IMR-90 (cell line): ENCODE results near the gene CAMK2B. TPM values are rescaled to one million over a fixed set of nuclear protein-coding genes. Genes with fewer than 3 reads are reported as not detected.

Experiments
- ATAC-seq: fragments of 200-7000 bp; cut with Tn5 transposase; 2 replicates; pipeline ENCODE4 v1.9.1; 2020; ENCODE audit warnings: low read depth, mild to moderate bottlenecking, moderate library complexity
- BruUV-seq: library from RNA; stranded (reverse); fragments of 400-500 nt; replicated peaks from 2 replicates; lab custom pipeline; 2021; lab: Mats Ljungman, UMichigan
- CTCF ChIA-PET: fragments of 300-600 bp; formaldehyde crosslinking; extraction: SDS; loops from one replicate; lab custom pipeline; 2021; ENCODE audit warnings: antibody characterized with exemption; lab: Yijun Ruan, JAX
- POLR2A ChIA-PET: fragments of 300-600 bp; sonication (Branson Sonifier 250); formaldehyde crosslinking; loops from one replicate; lab custom pipeline; 2022; ENCODE audit warnings: antibody characterized with exemption; ENCODE audit not compliant: unreplicated experiment; lab: Charles Lee
- DNase-seq: peaks from one replicate; pipeline ENCODE4 v3.0.0; 2013
- H2AFZ ChIP-seq: replicated peaks from 2 replicates; pipeline ENCODE3; 2013; ENCODE audit warnings: low read length, mild to moderate bottlenecking; ENCODE audit not compliant: poor library complexity
- H2AK5ac ChIP-seq: 2 replicates; pipeline ENCODE4 v1.6.1; 2013; ENCODE audit warnings: low read depth, low read length, inconsistent platforms
- H2AK9ac ChIP-seq: replicated peaks from 2 replicates; pipeline ENCODE3; 2013; ENCODE audit warnings: mild to moderate bottlenecking, low read depth, low read length, moderate library complexity; ENCODE audit not compliant: poor library complexity
- H2BK120ac ChIP-seq: 2 replicates; pipeline ENCODE4 v1.6.1; 2013; ENCODE audit warnings: low read depth, low read length, inconsistent platforms
- H2BK15ac ChIP-seq: 3 replicates; pipeline ENCODE4 v1.6.1; 2013; ENCODE audit warnings: low read depth, low read length, inconsistent platforms
- H2BK20ac ChIP-seq: 2 replicates; pipeline ENCODE4 v1.6.1; 2013; ENCODE audit warnings: low read depth, mild to moderate bottlenecking, inconsistent platforms, low read length, moderate library complexity
- H2BK5ac ChIP-seq: 2 replicates; pipeline ENCODE4 v1.6.1; 2013; ENCODE audit warnings: mild to moderate bottlenecking, low read depth, low read length, inconsistent platforms; ENCODE audit not compliant: poor library complexity, severe bottlenecking
- H3K14ac ChIP-seq: replicated peaks from 2 replicates; pipeline ENCODE4 v1.6.1; 2013; ENCODE audit warnings: low read depth, low read length, inconsistent platforms
- H3K18ac ChIP-seq: 2 replicates; pipeline ENCODE4 v1.6.1; 2013; ENCODE audit warnings: low read depth, low read length, control low read depth
- H3K23ac ChIP-seq: 2 replicates; pipeline ENCODE4 v1.6.1; 2013; ENCODE audit warnings: low read depth, low read length, inconsistent platforms
- H3K27ac ChIP-seq: 2 replicates; pipeline ENCODE4 v1.5.1; 2013; ENCODE audit warnings: mild to moderate bottlenecking, control low read depth, low read length; ENCODE audit not compliant: insufficient read depth
- H3K27me3 ChIP-seq: 2 replicates; pipeline ENCODE4 v1.6.1; 2013; ENCODE audit warnings: low read length; ENCODE audit not compliant: control insufficient read depth, insufficient read depth
- H3K36me3 ChIP-seq: 2 replicates; pipeline ENCODE4 v1.6.1; 2013; ENCODE audit warnings: low read length, mixed read lengths; ENCODE audit not compliant: control insufficient read depth, insufficient read depth
- H3K4ac ChIP-seq: 2 replicates; pipeline ENCODE4 v1.6.1; 2013; ENCODE audit warnings: low read depth, low read length, inconsistent platforms
- H3K4me1 ChIP-seq: 2 replicates; pipeline ENCODE4 v1.6.1; 2013; ENCODE audit warnings: low read length, mixed read lengths; ENCODE audit not compliant: control insufficient read depth, insufficient read depth
- H3K4me2 ChIP-seq: 2 replicates; pipeline ENCODE4 v1.6.1; 2013; ENCODE audit warnings: low read depth, mild to moderate bottlenecking, control low read depth, low read length, moderate library complexity
- H3K4me3 ChIP-seq: 2 replicates; pipeline ENCODE4 v1.5.1; 2013; ENCODE audit warnings: low read depth, mild to moderate bottlenecking, control low read depth, low read length, moderate library complexity; ENCODE audit not compliant: insufficient read depth
- H3K56ac ChIP-seq: 2 replicates; pipeline ENCODE4 v1.6.1; 2013; ENCODE audit warnings: low read length, inconsistent platforms; ENCODE audit not compliant: insufficient read depth; ENCODE audit errors: extremely low read depth
- H3K79me1 ChIP-seq, 2 experiments: 2 replicates each; pipeline ENCODE4 v1.6.1; 2013; ENCODE audit warnings: low read length in 2 of 2, inconsistent platforms in 1 of 2, low read depth in 1 of 2
- H3K9ac ChIP-seq: 2 replicates; pipeline ENCODE4 v1.6.1; 2013; ENCODE audit warnings: low read depth, low read length, control low read depth
- H3K9me1 ChIP-seq: 2 replicates; pipeline ENCODE4 v1.6.1; 2013; ENCODE audit warnings: low read length, inconsistent platforms; ENCODE audit not compliant: insufficient read depth
- H3K9me3 ChIP-seq: 2 replicates; pipeline ENCODE4 v1.6.1; 2013; ENCODE audit warnings: low read length; ENCODE audit not compliant: control insufficient read depth, insufficient read depth
- H4K20me1 ChIP-seq: 2 replicates; pipeline ENCODE4 v1.6.1; 2013; ENCODE audit warnings: low read length, inconsistent platforms; ENCODE audit not compliant: insufficient read depth
- H4K5ac ChIP-seq: 2 replicates; pipeline ENCODE4 v1.6.1; 2013; ENCODE audit warnings: mild to moderate bottlenecking, low read depth, low read length, control low read depth
- H4K8ac ChIP-seq, 2 experiments: 2 replicates each; pipeline ENCODE4 v1.6.1; 2013; ENCODE audit warnings: low read depth in 2 of 2, low read length in 2 of 2, control low read depth in 1 of 2, inconsistent platforms in 1 of 2
- H4K91ac ChIP-seq: 2 replicates; pipeline ENCODE4 v1.6.1; 2013; ENCODE audit warnings: low read depth, low read length, inconsistent platforms; ENCODE audit not compliant: insufficient read depth
- CHD1 ChIP-seq: IDR thresholded peaks from 2 replicates; pipeline ENCODE4 v1.6.1; 2012; ENCODE audit warnings: low read depth, low read length, improper control_type of control experiment
- MXI1 ChIP-seq: IDR thresholded peaks from 2 replicates; pipeline ENCODE4 v1.6.1; 2012; ENCODE audit warnings: low read depth, mild to moderate bottlenecking, low read length, moderate library complexity, borderline replicate concordance
- RAD21 ChIP-seq: IDR thresholded peaks from 2 replicates; pipeline ENCODE4 v1.6.1; 2012; ENCODE audit warnings: low read length, improper control_type of control experiment
- RCOR1 ChIP-seq: IDR thresholded peaks from 2 replicates; pipeline ENCODE4 v1.6.1; 2012; ENCODE audit warnings: mild to moderate bottlenecking, low read length, improper control_type of control experiment; ENCODE audit not compliant: insufficient replicate concordance
- USF2 ChIP-seq: fragments of 150-350 bp; IDR thresholded peaks from 2 replicates; pipeline ENCODE4 v1.6.1; 2017; ENCODE audit warnings: mild to moderate bottlenecking, antibody characterized with exemption, low read length, low read depth
- WGBS, 2 experiments: methylation state at CpG; one replicate each; pipeline versions ENCODE4 v1.1.5 to v1.1.7; 2013; ENCODE audit warnings: missing lambda C conversion rate in 2 of 2; ENCODE audit not compliant: insufficient read length in 1 of 2; ENCODE audit errors: extremely low coverage in 2 of 2; 5-methylcytosine and 5-hydroxymethylcytosine counted together
- dilution Hi-C: fragments of 300-500 bp; cut with HindIII; formaldehyde crosslinking; loops from one replicate; pipeline ENCODE4 v1.14.3; 2018; ENCODE audit warnings: low sequenced_read_pairs; ENCODE audit not compliant: unreplicated experiment
- in situ Hi-C: fragments of 300-500 bp; cut with MboI; formaldehyde crosslinking; loops from 3 replicates; pipeline ENCODE4 v1.14.3; 2019; ENCODE audit warnings: low sequenced_read_pairs, inconsistent platforms, mixed read lengths
- intact Hi-C: fragments of 100-400 bp; cut with micrococcal nuclease; formaldehyde crosslinking; loops from 2 replicates; pipeline ENCODE4 v1.10.0; 2022
- polyA plus RNA-seq, 3 experiments: library from polyadenylated mRNA; depleted of rRNA; stranded (reverse); fragments of >200 nt; gene quantifications; 2 replicates each; pipeline ENCODE4 v1.2.3, GENCODE V29; 2012; ENCODE audit warnings: low replicate concordance in 1 of 3
- total RNA-seq: library from RNA; depleted of rRNA; stranded (reverse); fragments of >200 nt; gene quantifications from 2 replicates; pipeline ENCODE4 v1.2.3, GENCODE V29; 2012
- TF ChIP-seq, protein P1 (sequence below): conservative IDR thresholded peaks from 2 replicates; pipeline ENCODE4 v1.5.1; 2012; ENCODE audit warnings: mild to moderate bottlenecking, low read depth, low read length, improper control_type of control experiment

Gene CAMK2B
- total and polyA plus RNA-seq, 2 of the 4 experiments (the other 2 are of a cell fraction) = 0.18 to 0.36 TPM

DNA sequence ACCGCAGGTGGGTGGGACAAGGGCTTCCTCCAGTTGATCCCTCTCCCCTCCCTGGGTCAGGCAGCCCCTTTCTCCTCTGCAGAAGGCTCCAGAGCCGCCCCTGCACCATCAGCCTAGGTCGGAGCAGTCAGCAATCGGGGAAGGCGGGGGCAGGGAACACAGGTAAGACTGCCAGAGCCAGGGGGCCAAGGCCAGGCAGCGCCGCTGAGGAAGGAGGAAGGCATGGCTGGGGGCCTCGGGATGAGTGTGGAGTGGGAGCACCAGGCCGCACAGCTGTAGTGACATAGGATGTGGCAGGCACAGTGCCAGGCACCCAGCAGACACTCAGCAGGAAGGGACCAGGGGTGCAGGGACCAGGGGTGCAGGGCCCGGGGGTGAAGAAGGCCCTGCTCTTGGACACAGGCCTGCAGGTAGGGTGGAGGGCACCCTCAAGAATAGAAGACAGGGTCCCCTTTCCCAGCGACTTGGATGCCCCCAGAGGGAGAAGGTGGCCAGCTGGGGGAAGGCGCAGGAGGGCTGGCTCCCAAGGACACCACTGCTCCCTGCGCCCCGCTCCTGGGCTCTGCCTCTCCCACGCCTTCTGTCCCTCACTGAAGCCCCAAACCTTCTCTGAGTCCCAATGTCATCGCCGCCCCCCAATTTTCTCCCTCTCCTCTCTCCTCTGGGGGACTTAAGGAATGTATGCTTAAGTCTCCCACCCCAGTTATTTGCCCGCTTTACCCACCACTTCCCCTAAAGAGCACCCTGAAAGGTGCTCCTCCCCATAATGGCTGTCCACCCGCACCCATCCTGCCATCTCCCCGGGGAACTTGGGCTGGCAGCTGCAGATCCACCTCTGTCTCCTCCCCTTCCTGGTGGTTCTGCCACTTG, 38.5 kb downstream of the CAMK2B start:
- ATAC-seq = no peak
- no peaks in the 10 kb centered on the region for H3K9me3 ChIP-seq
- dilution Hi-C loops = no loop called here
- H4K91ac ChIP-seq = no peak overlapping the region
- intact Hi-C loops = no loop called here
- no peak overlapping the region for H2BK120ac ChIP-seq
- H3K36me3 ChIP-seq = no peaks in the 10 kb centered on the region
- no peak overlapping the region for H3K14ac ChIP-seq
- no peaks in the 10 kb centered on the region; the same call in 1 of the 2 replicates for H3K27me3 ChIP-seq
- ChIA-PET CTCF (no interaction called here), POLR2A (no interaction called here)
- no peak overlapping the region for H3K18ac ChIP-seq
- H3K9me1 ChIP-seq = 0 out of 2 replicates have a peak, but pooled peaks cover 2% of the 10 kb centered on the region
- no peak overlapping the region for H3K9ac ChIP-seq
- no peak overlapping the region for H3K4me3 ChIP-seq
- H3K56ac ChIP-seq = no peak overlapping the region
- no peaks in the 10 kb centered on the region for H4K20me1 ChIP-seq
- H3K23ac ChIP-seq = no peak overlapping the region
- H4K8ac ChIP-seq = no peak overlapping the region
- no peak overlapping the region for H3K4ac ChIP-seq
- H2BK20ac ChIP-seq = no peak overlapping the region
- in situ Hi-C loops = no loop called here
- no peak overlapping the region for H3K4me2 ChIP-seq
- BruUV-seq = no TSS peak
- no peak overlapping the region for H3K27ac ChIP-seq
- TF ChIP-seq RAD21 (no peak), MXI1 (no peak), USF2 (no peak), CHD1 (no peak), RCOR1 (no peak)
- TF ChIP-seq, protein P1, sequence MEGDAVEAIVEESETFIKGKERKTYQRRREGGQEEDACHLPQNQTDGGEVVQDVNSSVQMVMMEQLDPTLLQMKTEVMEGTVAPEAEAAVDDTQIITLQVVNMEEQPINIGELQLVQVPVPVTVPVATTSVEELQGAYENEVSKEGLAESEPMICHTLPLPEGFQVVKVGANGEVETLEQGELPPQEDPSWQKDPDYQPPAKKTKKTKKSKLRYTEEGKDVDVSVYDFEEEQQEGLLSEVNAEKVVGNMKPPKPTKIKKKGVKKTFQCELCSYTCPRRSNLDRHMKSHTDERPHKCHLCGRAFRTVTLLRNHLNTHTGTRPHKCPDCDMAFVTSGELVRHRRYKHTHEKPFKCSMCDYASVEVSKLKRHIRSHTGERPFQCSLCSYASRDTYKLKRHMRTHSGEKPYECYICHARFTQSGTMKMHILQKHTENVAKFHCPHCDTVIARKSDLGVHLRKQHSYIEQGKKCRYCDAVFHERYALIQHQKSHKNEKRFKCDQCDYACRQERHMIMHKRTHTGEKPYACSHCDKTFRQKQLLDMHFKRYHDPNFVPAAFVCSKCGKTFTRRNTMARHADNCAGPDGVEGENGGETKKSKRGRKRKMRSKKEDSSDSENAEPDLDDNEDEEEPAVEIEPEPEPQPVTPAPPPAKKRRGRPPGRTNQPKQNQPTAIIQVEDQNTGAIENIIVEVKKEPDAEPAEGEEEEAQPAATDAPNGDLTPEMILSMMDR = no peak
- WGBS, 2 experiments = 95% methylated on average over 4 of the region's 20 CpGs; no CpG with 5 or more reads in 1 of the 2 experiments
- H2BK15ac ChIP-seq = no peak overlapping the region
- H2AFZ ChIP-seq = no peak overlapping the region
- DNase-seq = no peak
- no peak overlapping the region for H2BK5ac ChIP-seq
- H2AK5ac ChIP-seq = no peak overlapping the region
- H4K5ac ChIP-seq = no peak overlapping the region
- H2AK9ac ChIP-seq = no peak overlapping the region
- H3K4me1 ChIP-seq = peaks cover 4% of the 10 kb centered on the region; the same call in 1 of the 2 replicates
- no peaks in the 10 kb centered on the region for H3K79me1 ChIP-seq
